ENCODE measurements around the gene GALNT11.
"Not testable (repeated sequence)": the region's sequence is repeated elsewhere in the genome, so short reads cannot be mapped to it uniquely, and the experiment has no call there.

Gene GALNT11

GRCh38 chr7:152027491-152028365, 2.3 kb downstream of the GALNT11 start:
- DNase-seq (ENCODE audit: low spot score): not testable (repeated sequence)

GRCh38 chr7:152030059-152030458, 4.6 kb downstream of the GALNT11 start:
- DNase-seq (ENCODE audit: low spot score): not testable (repeated sequence)

GRCh38 chr7:152030639-152031038, 5.2 kb downstream of the GALNT11 start:
- not testable (repeated sequence) for DNase-seq (ENCODE audit: low spot score)

GRCh38 chr7:152035817-152036216, 10.3 kb downstream of the GALNT11 start:
- no peak for DNase-seq (ENCODE audit: low spot score)

- DNase-seq (ENCODE audit: low spot score): not testable (repeated sequence)
Observed at GRCh38 chr7:152038410-152038809, 12.9 kb downstream of the GALNT11 start.

GRCh38 chr7:152043086-152043485, 17.6 kb downstream of the GALNT11 start:
- DNase-seq (ENCODE audit: low spot score): not testable (repeated sequence)

GRCh38 chr7:152044909-152045308, 19.4 kb downstream of the GALNT11 start:
- DNase-seq (ENCODE audit: low spot score): not testable (repeated sequence)

GRCh38 chr7:152046531-152046930, 21.1 kb downstream of the GALNT11 start:
- no peak for DNase-seq (ENCODE audit: low spot score)

GRCh38 chr7:152048051-152048450, 22.6 kb downstream of the GALNT11 start:
- DNase-seq (ENCODE audit: low spot score): no peak

- DNase-seq (ENCODE audit: low spot score): no peak
Observed at GRCh38 chr7:152050547-152050971, 25.1 kb downstream of the GALNT11 start.

- DNase-seq (ENCODE audit: low spot score): no peak
Observed at GRCh38 chr7:152051968-152052367, 26.5 kb downstream of the GALNT11 start.

- DNase-seq (ENCODE audit: low spot score): no peak
Observed at GRCh38 chr7:152052771-152053170, 27.3 kb downstream of the GALNT11 start.

GRCh38 chr7:152054367-152055230, 29.1 kb downstream of the GALNT11 start:
- DNase-seq (ENCODE audit: low spot score): no peak

GRCh38 chr7:152056621-152057274, 31.3 kb downstream of the GALNT11 start:
- DNase-seq (ENCODE audit: low spot score): no peak

- DNase-seq (ENCODE audit: low spot score): no peak
Observed at GRCh38 chr7:152059311-152059710, 33.8 kb downstream of the GALNT11 start.

GRCh38 chr7:152061086-152061485, 35.6 kb downstream of the GALNT11 start:
- DNase-seq (ENCODE audit: low spot score): not testable (repeated sequence)

- not testable (repeated sequence) for DNase-seq (ENCODE audit: low spot score)
Observed at GRCh38 chr7:152063192-152063591, 37.7 kb downstream of the GALNT11 start.

GRCh38 chr7:152063821-152064220, 38.3 kb downstream of the GALNT11 start:
- DNase-seq (ENCODE audit: low spot score): not testable (repeated sequence)

- DNase-seq (ENCODE audit: low spot score): not testable (repeated sequence)
Observed at GRCh38 chr7:152065800-152066344, 40.4 kb downstream of the GALNT11 start.

GRCh38 chr7:152072421-152072820, 46.9 kb downstream of the GALNT11 start:
- no peak for DNase-seq (ENCODE audit: low spot score)

GRCh38 chr7:152073352-152073751, 47.9 kb downstream of the GALNT11 start:
- no peak for DNase-seq (ENCODE audit: low spot score)

GRCh38 chr7:152074673-152075072, 49.2 kb downstream of the GALNT11 start:
- DNase-seq (ENCODE audit: low spot score): no peak
